Effector memory CD8-positive, alpha-beta T cell (primary cell): ENCODE measurements around the gene MEOX2.

Experiments used
- ATAC-seq: fragments of 150-1000 bp; cut with Tn5 transposase; replicated peaks from 2 replicates; pipeline ENCODE4 v1.10.0; 2021; ENCODE audit warnings: mild to moderate bottlenecking, moderate library complexity
- DNase-seq, 3 experiments: peaks; one replicate each; pipeline ENCODE4 v3.0.0; 2021
- H3K27ac Mint-ChIP-seq, 2 donors: one replicate each; pipeline ENCODE4 v1.8.0; 2022; ENCODE audit warnings: mild to moderate bottlenecking in 2 of 2, mixed read lengths in 2 of 2, moderate library complexity in 2 of 2
- H3K27me3 Mint-ChIP-seq, 2 donors: one replicate each; pipeline ENCODE4 v1.8.0; 2022; ENCODE audit warnings: mixed read lengths in 2 of 2
- H3K36me3 Mint-ChIP-seq: one replicate; pipeline ENCODE4 v1.8.0; 2022; ENCODE audit warnings: mild to moderate bottlenecking, moderate library complexity, mixed read lengths; ENCODE audit not compliant: insufficient read depth
- H3K4me1 Mint-ChIP-seq, 2 donors: one replicate each; pipeline ENCODE4 v1.8.0; 2022; ENCODE audit warnings: low read depth in 2 of 2, mixed read lengths in 2 of 2
- H3K4me3 Mint-ChIP-seq, 2 donors: one replicate each; pipeline ENCODE4 v1.8.0; 2022; ENCODE audit warnings: mild to moderate bottlenecking in 2 of 2, mixed read lengths in 2 of 2, moderate library complexity in 2 of 2
- H3K9me3 Mint-ChIP-seq, 2 donors: one replicate each; pipeline ENCODE4 v1.8.0; 2022; ENCODE audit warnings: mixed read lengths in 2 of 2

Gene MEOX2

GRCh38 chr7:15586266-15586665 is 100.2 kb downstream of the MEOX2 start:
- no peak for ATAC-seq

GRCh38 chr7:15584575-15584974 is 101.9 kb downstream of the MEOX2 start:
- Mint-ChIP-seq H3K4me3 (no peak overlapping the region), H3K4me1 (no peaks in the 10 kb centered on the region), H3K9me3 (peaks cover 10 to 18% of the 10 kb centered on the region in 2 donors), H3K27me3 (no peaks in the 10 kb centered on the region), H3K36me3 (no peaks in the 10 kb centered on the region), H3K27ac (no peak overlapping the region)
- DNase-seq (no peak), ATAC-seq (no peak)

More at GRCh38 chr7:15586266-15586665, 100.2 kb downstream of the MEOX2 start:
- Mint-ChIP-seq H3K9me3 (peaks cover 10 to 18% of the 10 kb centered on the region in 2 donors), H3K4me1 (no peaks in the 10 kb centered on the region), H3K27me3 (no peaks in the 10 kb centered on the region), H3K27ac (no peak overlapping the region), H3K4me3 (no peak overlapping the region), H3K36me3 (no peaks in the 10 kb centered on the region)
- DNase-seq: no peak

GRCh38 chr7:15582773-15583172 is 103.7 kb downstream of the MEOX2 start:
- DNase-seq: no peak
- H3K27ac Mint-ChIP-seq: no peak overlapping the region
- H3K4me3 Mint-ChIP-seq: no peak overlapping the region
- no peaks in the 10 kb centered on the region for H3K4me1 Mint-ChIP-seq
- peaks cover 7 to 9% of the 10 kb centered on the region in 2 donors for H3K9me3 Mint-ChIP-seq
- H3K36me3 Mint-ChIP-seq: no peaks in the 10 kb centered on the region
- ATAC-seq: no peak
- H3K27me3 Mint-ChIP-seq: no peaks in the 10 kb centered on the region

- DNase-seq (no peak), ATAC-seq (no peak)
- no peaks in the 10 kb centered on the region for H3K36me3 Mint-ChIP-seq
- H3K4me1 Mint-ChIP-seq: no peaks in the 10 kb centered on the region
- no peaks in the 10 kb centered on the region for H3K27me3 Mint-ChIP-seq
- H3K9me3 Mint-ChIP-seq: peaks cover 5 to 15% of the 10 kb centered on the region in 2 donors
- no peak overlapping the region for H3K27ac Mint-ChIP-seq
- H3K4me3 Mint-ChIP-seq: no peak overlapping the region
Observed at GRCh38 chr7:15581352-15581951, 105.0 kb downstream of the MEOX2 start.

GRCh38 chr7:15580604-15581351 is 105.7 kb downstream of the MEOX2 start:
- Mint-ChIP-seq H3K4me3 (no peak overlapping the region), H3K27me3 (no peaks in the 10 kb centered on the region), H3K9me3 (peaks cover 5 to 16% of the 10 kb centered on the region in 2 donors), H3K36me3 (no peaks in the 10 kb centered on the region), H3K4me1 (no peaks in the 10 kb centered on the region), H3K27ac (no peak overlapping the region)
- DNase-seq (no peak), ATAC-seq (no peak)

GRCh38 chr7:15577600-15577999 is 108.9 kb downstream of the MEOX2 start:
- no peaks in the 10 kb centered on the region for H3K4me1 Mint-ChIP-seq
- DNase-seq (no peak), ATAC-seq (no peak)
- no peak overlapping the region for H3K27ac Mint-ChIP-seq
- H3K36me3 Mint-ChIP-seq: no peaks in the 10 kb centered on the region
- no peaks in the 10 kb centered on the region for H3K27me3 Mint-ChIP-seq
- no peak overlapping the region for H3K4me3 Mint-ChIP-seq
- H3K9me3 Mint-ChIP-seq: peaks cover 9 to 15% of the 10 kb centered on the region in 2 donors

- ATAC-seq (no peak), DNase-seq (no peak)
- Mint-ChIP-seq H3K4me3 (no peak overlapping the region), H3K27ac (no peak overlapping the region), H3K4me1 (no peaks in the 10 kb centered on the region), H3K27me3 (no peaks in the 10 kb centered on the region), H3K36me3 (no peaks in the 10 kb centered on the region), H3K9me3 (peaks cover 7 to 13% of the 10 kb centered on the region in 2 donors)
Observed at GRCh38 chr7:15571301-15571878, 115.1 kb downstream of the MEOX2 start.

- no peak overlapping the region for H3K4me3 Mint-ChIP-seq
- no peaks in the 10 kb centered on the region for H3K36me3 Mint-ChIP-seq
- ATAC-seq: no peak
- no peak for DNase-seq
- H3K27ac Mint-ChIP-seq: no peak overlapping the region
- no peaks in the 10 kb centered on the region for H3K4me1 Mint-ChIP-seq
- H3K9me3 Mint-ChIP-seq: peaks cover 5 to 7% of the 10 kb centered on the region in 2 donors
- H3K27me3 Mint-ChIP-seq: no peaks in the 10 kb centered on the region
Observed at GRCh38 chr7:15567652-15568051, 118.8 kb downstream of the MEOX2 start.

- no peaks in the 10 kb centered on the region for H3K36me3 Mint-ChIP-seq
- no peaks in the 10 kb centered on the region for H3K27me3 Mint-ChIP-seq
Observed at GRCh38 chr7:15567036-15567435, 119.4 kb downstream of the MEOX2 start.

GRCh38 chr7:15566476-15566875 is 120.0 kb downstream of the MEOX2 start:
- Mint-ChIP-seq H3K4me1 (no peaks in the 10 kb centered on the region), H3K9me3 (peaks cover 5 to 7% of the 10 kb centered on the region in 2 donors), H3K27ac (no peak overlapping the region), H3K27me3 (no peaks in the 10 kb centered on the region), H3K36me3 (no peaks in the 10 kb centered on the region), H3K4me3 (no peak overlapping the region)
- DNase-seq (no peak), ATAC-seq (no peak)

More at GRCh38 chr7:15567036-15567435, 119.4 kb downstream of the MEOX2 start:
- H3K4me1 Mint-ChIP-seq: no peaks in the 10 kb centered on the region
- DNase-seq (no peak), ATAC-seq (no peak)
- H3K9me3 Mint-ChIP-seq: peaks cover 5 to 7% of the 10 kb centered on the region in 2 donors
- H3K4me3 Mint-ChIP-seq: no peak overlapping the region
- H3K27ac Mint-ChIP-seq: no peak overlapping the region

- Mint-ChIP-seq H3K27me3 (no peaks in the 10 kb centered on the region), H3K27ac (no peak within 1 kb of the TSS), H3K36me3 (no peaks in the 10 kb centered on the region), H3K4me3 (no peak within 1 kb of the TSS), H3K9me3 (peaks cover 0 to 7% of the 10 kb centered on the region in 2 donors), H3K4me1 (no peaks in the 10 kb centered on the region)
- DNase-seq: no peak
- no peak for ATAC-seq
Observed at GRCh38 chr7:15561835-15562234, 124.6 kb downstream of the MEOX2 start, which contains the start of gene AGMO. TSS of gene AGMO (minus strand) at chr7:15562015.
